HG03175 (cell line): Measurements from ENCODE around the gene ARID4B.
A peak's percentile ranks its signal among the peaks of the same experiment; 100 is the strongest.
"Not testable (repeated sequence)": the region's sequence is repeated elsewhere in the genome, so short reads cannot be mapped to it uniquely, and the experiment has no call there.

Experiments used
- ATAC-seq: cut with Tn5 transposase; IDR thresholded peaks from one replicate; pipeline ENCODE4 v1.9.1; 2021; ENCODE audit warnings: mild to moderate bottlenecking, moderate library complexity; ENCODE audit not compliant: unreplicated experiment

Gene ARID4B

DNA sequence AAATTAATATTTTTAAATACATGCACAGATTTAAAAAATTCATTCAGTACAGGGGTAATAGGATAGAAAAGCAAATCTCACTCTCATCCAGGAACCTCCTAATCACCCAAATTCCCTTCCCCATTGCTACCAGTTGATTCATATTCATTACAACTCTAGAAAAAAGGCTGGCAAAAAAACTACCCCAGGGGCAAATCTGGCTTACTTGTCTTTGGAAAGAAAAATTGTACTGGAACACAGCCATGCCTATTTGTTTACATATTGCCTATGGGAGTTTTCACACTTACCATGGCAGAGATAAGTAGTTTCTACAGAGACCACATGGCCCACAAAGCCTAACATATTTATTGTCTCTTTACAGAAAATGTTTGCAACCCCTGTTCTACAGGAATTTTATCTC is 158.0 kb downstream of the ARID4B start:
- ATAC-seq: no peak

DNA sequence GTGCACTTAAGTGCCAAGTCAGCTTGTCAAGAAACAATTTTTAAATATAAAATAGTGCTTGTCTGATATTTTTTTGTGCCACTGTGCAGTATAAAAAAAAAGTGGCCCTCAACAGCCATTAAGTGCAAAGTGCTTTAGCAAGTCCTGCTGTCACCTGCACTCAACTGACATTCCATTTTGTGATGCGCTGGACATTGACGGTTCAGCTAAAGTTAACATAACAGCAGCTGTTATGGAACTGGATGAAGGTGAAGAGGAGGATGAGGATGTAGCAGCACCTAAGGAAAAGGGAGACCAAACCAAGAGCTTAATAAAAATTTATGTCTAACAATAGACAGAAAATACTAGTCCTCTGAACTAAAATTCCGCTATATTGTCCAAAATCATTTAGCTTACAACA is 159.6 kb downstream of the ARID4B start:
- no peak for ATAC-seq

DNA sequence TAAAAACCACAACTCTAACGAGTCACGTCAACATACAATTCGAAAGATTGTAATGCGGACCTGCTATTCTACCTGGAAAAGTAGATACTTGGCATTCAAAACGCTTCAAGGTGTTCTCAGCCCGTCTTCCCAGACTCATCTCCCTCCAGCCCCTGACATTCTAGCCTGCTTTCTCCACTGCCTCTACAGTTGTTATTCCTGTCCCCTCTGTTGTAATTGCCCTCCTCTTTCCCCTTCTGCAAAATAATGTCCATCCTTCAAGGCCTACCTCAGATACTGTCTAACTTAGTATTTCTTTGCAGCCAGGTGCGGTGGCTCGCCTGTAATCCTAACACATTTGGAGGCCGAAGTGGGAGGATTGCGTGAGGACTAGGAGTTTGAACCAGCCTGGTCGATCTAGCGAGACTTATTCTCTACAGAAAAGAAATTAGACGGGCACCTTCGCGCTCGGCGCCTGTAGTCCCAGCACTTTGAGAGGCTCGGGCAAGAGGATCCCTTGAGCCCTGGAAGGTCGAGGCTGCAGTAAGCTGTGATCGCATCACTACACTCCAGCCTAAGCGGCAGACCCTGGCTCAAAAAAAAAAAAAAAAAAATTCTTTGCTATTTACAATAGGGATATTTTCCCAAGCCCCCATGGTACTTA is 166.2 kb downstream of the ARID4B start:
- ATAC-seq: no peak

DNA sequence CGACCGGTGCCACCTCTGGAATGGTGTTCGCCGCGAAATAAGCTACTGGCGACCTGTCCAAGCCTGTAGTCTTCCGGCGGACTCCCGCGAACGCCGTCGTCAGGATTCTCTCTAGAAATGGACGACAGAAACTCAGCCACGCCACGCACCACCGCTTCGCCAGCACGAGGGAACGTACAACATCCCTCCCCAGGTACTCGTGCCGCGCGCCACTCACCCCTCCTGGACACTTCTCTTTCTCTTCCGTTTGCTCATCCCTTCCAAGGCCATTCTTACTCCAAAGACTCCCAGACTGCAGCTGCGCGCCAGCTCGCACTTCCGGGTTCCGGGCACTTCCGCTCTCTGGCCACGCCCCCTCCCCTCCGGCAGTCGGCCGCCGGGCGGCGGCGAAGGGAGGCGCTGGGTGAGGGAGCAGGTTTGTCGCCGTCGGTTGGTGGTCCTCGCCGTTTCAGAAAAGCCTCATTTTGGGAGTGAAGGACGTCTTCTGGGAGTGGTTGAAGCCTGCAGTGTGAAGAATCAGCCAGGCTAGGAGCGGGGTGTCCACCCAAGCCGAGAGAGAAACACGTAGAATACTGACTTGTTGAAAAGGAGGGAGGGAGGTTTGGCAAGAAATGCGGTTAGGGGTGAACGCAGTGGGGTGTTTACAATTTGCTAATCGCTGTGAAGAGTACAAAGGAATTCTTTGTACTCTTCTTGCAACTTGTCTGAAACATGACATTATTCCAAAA is 166.9 kb downstream of the ARID4B start, which contains the start of gene RBM34:
Gene RBM34 (minus strand): TSS at position 294 of the 728 bp plus-strand sequence. CDS start 24 bp downstream, at position 270.
- peak; percentile 96 for ATAC-seq

DNA sequence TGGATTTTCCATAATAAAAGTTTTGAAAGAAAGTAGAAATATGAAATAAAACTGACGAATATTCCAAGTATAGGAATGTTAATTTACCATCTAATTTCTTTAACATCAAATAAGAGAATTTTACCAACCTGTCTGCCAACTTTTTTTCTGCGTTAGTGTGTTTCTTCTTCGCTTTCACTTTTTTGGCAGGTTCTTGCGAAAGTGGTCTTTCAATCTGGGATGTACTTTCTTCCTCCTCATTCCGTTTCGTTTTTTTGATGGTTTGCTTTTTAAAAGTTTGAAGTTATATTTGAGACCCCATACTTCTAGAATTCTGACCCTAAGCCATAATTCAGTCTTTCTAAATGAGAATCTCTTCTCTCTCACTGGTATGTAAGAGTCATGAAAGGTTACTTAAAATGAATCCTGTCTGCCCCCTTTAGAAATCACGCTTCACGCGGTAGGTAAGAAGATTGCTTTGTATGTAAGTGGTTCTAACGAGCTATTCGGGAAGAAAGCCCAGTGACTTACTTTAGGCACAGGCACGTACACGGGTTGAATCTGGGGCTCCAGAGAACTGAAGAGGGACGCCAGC is 167.5 kb downstream of the ARID4B start:
- peak; percentile 49 for ATAC-seq

DNA sequence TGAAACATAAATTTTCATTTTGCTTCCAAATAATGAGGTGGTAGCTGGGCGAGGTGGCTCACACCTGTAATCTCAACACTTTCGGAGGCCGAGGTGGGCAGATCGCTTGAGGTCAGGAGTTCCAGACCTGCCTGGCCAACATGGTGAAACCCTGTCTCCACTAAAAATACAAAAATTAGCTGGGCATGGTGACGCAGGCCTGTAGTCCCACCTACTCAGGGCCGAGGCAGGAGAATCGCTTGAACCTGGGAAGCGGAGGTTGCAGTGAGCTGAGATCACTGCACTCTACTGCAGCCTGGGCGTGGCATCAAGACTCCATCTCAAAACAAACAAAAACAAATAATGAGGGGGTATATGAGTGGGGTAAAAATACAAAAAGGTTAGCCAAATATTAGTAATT is 168.0 kb downstream of the ARID4B start:
- not testable (repeated sequence) for ATAC-seq

DNA sequence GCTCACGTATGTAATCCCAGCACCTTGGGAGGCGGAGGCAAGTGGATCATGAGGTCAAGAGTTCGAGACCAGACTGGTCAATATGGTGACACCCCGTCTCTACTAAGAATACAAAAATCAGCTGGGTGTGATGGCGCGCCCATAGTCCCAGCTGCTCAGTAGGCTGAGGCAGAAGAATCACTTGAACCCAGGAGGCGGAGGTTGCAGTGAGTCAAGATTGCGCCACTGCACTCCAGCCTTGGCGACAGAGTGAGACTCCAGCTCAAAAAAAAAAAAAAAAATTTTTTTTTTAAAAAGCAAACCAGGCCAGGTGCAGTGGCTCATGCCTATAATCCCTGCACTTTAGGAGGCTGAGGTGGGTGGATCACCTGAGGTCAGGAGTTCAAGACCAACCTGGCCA is 168.7 kb downstream of the ARID4B start:
- not testable (repeated sequence) for ATAC-seq

DNA sequence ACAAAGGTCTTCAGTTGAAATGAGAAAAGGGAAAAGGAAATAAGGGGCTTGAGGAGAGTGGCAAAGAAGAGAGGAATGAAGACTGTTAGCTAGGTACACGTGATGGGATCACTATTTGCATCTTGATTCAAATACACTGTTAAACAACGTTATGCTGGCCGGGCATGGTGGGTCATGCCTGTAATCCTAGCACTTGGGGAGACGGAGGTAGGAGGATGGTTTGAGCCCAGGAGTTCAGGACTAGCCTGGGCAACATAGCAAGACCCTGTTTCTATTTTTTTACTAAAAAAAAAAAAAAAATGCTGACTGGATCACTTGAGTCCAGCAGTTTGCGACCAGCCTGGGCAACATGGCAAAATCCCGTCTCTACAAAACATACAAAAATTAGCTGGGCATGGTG is 169.3 kb downstream of the ARID4B start:
- ATAC-seq: no peak

DNA sequence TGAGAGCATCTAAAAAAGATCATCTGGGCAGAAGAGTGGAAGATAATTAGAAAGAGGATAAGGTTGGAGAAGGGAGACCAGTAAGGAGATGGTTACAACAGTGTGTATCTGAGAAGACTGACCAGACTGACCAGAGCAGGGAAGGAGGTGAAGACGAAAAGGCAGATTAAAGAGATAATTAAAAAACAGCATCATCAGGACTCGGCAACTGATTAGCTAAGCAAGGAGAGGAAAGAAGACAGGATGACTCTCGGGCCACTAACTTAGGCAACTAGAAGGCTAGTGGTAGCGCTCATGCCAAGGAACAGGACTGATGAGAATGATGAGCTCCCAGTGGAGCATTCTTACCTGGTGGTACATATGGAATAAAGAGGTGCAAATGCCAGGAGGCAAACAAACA is 170.8 kb downstream of the ARID4B start:
- ATAC-seq: no peak

DNA sequence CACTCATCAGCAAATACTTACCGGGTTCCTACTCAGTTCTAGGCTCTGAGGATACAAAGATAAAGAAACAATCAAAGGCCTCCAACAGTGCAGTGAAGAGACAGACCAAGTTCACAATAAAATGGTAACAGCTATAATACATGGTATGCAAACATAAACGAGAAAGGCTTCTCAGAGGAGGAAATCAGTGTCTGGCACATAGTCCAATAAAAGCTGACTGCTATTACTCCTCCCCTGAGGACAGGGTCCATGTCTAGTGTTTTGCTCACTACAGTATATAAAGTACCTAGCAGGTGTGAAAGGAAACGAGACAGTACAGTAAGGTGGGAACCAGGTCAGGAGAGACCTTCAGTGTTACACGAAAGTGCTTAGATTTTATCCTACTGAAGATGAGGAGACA is 171.2 kb downstream of the ARID4B start:
- no peak for ATAC-seq

DNA sequence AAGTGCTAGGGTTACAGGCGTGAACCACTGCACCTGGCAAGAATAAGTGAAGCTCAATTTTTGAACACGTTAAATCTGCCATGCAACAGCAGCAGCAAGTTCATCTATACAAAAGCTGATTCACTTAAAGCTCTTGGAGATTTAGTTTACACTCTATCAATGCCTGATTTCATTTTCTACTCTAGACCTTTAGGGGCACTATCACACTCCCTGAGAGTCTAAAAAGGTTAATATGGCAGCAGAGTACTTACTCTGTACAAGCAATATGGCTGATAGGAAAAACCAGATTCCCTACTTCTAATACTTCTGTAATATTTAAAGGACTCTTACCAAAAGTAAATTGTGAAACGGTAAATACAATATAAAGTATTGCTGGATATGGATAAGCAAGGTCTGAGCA is 171.7 kb downstream of the ARID4B start:
- ATAC-seq: no peak

DNA sequence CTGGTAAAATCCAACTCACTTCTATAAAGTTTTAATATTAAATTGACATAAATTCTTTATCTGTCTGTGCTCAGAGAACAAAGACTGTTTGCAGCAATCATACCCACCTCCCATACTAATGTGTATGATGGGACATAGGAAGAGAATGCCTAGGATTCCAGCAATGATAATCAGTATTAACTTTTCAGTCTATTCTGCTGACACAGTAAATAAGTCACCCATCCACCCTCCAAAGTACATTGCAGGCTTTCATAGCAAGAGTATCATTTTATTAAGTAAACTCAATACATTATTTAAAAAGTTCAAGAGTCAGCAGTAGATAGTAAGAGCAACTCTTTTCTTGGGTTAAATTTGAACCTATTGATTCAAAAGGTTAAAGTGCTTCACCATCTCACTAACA is 175.7 kb downstream of the ARID4B start:
- ATAC-seq: no peak

DNA sequence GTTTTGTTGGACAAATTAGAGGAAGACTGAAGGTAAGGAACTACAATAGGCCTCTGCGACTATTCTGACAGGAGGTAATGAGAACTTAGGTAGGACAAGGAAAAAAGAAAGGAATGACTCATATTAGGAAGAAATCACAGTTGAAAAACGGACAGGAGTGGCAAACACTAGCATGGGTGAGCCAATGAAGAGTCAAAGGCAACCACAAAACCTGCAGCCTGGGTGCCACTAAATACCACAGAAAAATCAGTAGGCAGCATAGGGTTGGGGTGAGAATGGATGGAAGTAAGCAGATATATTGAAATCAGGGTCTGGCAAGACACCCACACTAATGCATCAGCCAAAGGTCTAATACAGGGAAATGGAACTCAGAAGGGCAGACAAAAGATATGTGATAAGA is 176.9 kb downstream of the ARID4B start:
- no peak for ATAC-seq

DNA sequence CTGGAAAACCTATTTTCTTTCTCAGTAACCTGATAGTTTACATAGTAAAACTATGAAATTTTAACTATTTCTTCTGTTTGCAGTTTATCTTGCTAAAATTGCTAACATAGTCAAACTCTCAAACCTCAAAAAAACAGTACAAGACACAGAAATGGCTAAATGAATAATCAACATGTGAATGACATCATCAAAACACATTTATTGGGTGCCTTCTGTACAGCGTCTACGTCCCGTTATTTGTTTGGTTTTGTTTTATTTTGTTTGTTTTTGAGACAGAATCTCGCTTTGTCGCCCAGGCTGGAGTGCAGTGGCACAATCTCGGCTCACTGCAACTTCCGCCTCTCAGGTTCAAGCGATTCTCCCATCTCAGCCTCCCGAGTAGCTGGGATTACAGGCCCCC is 178.2 kb downstream of the ARID4B start:
- ATAC-seq: no peak

DNA sequence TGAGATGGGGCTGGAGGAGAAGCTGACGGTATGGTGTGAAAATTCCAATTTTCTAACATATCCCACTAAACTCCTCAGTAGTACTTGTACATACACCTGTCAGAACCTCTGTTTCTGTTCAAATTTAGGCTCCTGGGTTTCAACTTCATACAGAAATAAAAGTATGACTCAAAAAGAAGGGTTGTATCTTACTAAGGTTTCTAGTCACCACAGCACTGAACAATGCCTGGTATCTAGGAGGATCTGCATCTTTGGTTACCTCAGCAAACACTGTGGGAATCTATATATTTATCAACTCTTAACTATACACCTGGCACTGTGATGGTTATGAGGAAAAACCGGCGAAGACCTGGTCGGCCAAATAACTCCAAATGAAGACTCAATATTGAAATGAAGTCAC is 180.7 kb downstream of the ARID4B start:
- no peak for ATAC-seq

DNA sequence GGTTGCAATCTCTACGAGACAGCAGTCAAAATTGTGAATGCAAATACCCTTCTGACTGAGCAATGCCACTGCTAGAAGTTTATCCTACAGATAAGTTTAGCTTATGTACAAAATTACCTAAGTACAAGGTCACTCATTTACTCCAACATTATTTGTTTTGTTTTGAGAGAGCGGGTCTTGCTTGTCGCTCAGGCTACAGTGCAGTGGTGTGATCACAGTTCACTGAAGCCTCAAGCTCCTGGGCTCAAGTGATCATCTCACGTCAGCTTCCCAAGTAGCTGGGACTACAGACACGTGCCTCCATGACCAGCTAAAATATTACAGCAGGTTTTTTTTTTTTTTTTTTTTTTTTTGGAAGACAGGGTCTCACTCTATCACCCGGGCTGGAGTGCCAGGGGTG is 182.3 kb downstream of the ARID4B start:
- no peak for ATAC-seq

DNA sequence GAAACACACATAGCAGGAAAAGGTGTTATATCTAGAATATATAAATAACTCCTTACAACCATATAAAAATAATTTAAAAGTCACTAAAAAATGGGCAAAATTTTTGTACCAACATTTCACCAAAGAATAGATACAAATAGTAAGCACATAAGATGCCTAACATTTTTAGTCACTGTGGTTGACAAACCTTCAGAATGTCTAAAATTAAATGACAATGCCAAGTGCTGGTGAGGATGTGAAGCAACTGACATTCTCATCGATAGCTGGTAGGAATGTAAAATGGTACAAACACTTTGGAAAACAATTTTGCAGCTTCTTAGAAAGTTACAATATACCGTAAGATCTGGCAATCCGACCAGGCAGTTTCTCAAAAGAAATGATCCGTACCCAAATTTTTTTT is 185.0 kb downstream of the ARID4B start:
- ATAC-seq: no peak

DNA sequence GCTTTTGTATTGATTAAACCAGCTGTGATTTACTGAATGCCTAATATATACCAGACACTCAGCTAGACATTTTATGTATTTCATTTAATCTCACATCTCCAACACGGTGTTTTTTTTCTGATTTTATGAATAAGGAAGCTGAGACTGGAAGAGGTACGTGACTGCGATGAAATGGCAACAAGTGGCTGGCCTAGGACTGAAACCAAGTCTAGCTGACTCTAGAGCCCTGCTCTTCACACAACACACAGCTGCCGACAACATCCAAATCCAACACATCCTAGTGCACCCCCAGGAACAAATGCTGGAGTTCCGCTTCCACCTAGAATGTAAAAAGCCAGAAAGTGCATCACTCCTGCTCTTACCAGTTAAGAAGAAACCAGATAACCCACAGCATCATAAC is 188.7 kb downstream of the ARID4B start:
- no peak for ATAC-seq

DNA sequence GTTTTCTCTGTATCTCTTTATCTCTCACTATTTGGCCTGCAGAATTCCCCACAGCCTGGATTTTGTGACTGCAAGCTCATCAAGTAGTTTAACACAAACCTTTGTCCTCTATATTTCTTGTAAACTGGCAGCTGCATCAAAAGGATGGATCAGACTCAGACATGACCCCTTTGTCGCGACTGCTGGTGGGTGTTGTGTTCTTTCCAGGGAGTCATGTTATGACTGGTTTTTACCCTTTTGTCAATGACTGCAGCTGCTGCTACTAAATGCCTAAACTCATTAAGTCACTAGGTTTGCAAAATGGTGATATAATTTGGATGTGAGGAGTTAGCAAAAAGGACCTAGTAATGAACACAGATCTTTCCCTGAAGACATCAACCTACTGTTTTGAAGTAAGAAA is 189.2 kb downstream of the ARID4B start:
- ATAC-seq: no peak

DNA sequence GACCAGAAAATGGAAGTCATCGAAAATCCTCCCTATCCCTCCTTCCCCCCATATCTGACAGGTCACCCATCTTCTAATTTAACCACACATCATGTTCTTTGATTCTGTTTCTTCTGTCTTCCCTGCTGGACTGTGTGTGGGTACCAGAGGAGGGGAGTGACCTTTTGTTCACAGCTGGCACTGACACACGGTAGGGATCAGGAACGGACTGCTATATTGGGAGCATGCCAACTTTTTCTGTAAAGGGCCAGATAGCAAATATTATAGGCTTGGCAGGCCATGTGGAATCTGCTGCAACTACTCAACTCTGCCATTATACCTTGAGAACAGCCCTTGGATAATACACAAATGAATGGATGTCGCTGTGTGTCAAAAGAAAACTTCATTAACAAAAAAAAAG is 191.9 kb downstream of the ARID4B start:
- no peak for ATAC-seq

DNA sequence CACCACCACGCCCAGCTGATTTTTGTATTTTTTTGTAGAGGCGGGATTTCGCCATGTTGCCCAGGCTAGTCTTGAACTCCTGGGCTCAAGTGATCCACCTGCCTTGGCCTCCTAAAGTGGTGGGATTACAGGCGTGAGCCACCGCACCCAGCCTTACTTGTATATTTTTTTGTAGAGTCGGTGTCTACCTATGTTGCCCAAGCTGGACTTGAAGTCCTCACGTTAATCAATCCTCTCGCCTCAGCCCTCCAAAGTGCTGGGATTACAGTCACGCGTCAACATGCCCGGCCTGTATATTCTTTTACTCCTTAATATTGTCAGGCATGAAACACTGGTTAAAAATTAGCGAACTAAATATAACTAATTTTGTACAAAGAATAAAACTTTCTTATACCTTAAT is 193.8 kb downstream of the ARID4B start:
- no peak for ATAC-seq

DNA sequence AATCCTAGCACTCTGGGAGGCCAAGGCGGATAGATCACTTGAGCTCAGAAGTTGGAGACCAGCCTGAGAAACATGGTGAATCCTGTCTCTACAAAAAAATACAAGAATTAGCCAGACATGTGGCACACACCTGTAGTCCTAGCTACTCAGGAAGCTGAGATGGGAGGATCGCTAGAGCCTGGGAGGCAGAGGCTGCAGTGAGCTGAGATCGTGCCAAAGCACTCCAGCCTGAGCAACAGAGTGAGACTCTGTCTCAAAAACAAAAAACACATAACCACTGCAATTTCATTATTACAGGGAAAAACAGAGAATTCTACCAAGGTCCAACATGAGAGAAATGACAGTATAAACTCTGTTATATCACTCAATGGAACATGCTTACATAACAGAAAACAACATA is 194.9 kb downstream of the ARID4B start:
- no peak for ATAC-seq
